C4-2B (cell line): ENCODE data around the gene INTS13.

Source experiments
- ZFX ChIP-seq: fragments of 450-650 bp; IDR thresholded peaks from 2 replicates; pipeline ENCODE4 v1.6.1; 2017
- TF ChIP-seq, protein P1 (sequence below): fragments of 450-650 bp; conservative IDR thresholded peaks from 2 replicates; pipeline ENCODE4 v1.5.1; 2017; ENCODE audit warnings: mild to moderate bottlenecking

DNA sequence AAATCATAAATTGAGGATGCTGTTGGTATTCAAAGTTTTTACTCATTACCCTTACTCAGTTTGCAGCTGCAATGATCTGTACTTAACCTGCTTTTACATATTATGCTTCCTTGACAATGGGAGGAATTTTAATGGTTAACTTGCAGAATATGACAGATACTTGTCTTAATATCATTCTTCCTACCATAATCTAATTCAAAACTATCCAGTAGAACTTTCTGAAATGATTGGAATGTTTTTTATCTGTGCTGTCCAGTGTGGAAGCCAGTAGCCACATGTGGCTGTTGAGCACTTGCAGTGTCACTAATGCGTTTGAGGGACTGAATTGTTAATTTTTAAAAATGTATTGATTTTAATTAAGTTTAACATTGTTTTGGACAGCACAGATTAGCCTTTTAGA is 24.0 kb upstream of the INTS13 start:
- TF ChIP-seq, protein P1, sequence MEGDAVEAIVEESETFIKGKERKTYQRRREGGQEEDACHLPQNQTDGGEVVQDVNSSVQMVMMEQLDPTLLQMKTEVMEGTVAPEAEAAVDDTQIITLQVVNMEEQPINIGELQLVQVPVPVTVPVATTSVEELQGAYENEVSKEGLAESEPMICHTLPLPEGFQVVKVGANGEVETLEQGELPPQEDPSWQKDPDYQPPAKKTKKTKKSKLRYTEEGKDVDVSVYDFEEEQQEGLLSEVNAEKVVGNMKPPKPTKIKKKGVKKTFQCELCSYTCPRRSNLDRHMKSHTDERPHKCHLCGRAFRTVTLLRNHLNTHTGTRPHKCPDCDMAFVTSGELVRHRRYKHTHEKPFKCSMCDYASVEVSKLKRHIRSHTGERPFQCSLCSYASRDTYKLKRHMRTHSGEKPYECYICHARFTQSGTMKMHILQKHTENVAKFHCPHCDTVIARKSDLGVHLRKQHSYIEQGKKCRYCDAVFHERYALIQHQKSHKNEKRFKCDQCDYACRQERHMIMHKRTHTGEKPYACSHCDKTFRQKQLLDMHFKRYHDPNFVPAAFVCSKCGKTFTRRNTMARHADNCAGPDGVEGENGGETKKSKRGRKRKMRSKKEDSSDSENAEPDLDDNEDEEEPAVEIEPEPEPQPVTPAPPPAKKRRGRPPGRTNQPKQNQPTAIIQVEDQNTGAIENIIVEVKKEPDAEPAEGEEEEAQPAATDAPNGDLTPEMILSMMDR: no peak
- no peak for TF ChIP-seq ZFX
